Astrocyte (in vitro differentiated cells and primary cell): ENCODE data around the gene TRIM41.

ENCODE experiments used
- EZH2 ChIP-seq: IDR thresholded peaks from 2 replicates; pipeline ENCODE4 v1.6.1; 2012; ENCODE audit warnings: mild to moderate bottlenecking, low read length, inconsistent platforms; ENCODE audit not compliant: insufficient read depth
- TF ChIP-seq, protein P1 (sequence below): IDR thresholded peaks from 2 replicates; pipeline ENCODE4 v1.5.1; 2011; ENCODE audit warnings: low read depth, mild to moderate bottlenecking, inconsistent platforms, low read length, moderate library complexity; ENCODE audit not compliant: insufficient read depth

DNA sequence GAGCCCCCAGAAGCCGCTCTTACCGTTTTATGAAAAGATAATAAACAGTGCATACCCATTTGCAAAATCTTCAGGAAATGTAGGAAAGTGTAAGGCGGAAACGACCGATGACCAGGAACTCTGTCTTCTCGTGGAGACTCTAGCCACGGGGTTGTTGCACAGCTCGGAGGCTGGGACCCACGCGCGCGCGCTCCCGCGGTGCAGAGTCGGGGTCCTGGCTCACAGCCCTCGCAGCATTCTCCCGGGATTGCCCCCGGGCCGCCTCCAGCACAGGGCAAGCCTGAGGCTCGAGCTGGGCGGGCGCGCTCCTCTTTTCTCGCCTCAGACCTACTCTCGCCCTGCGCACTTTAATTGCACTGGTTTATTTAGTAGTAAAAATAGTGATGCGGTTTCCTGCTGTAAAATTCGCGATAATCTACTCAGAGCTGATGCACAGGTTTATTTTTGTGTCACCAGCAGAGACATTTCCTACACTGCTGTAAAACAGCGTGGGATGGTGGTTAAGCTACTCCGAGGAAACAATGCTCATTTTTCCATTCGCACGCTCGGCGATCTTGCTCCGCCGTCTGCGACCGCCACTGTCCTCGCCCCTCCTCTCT lies 33.6 kb upstream of the TRIM41 start:
- TF ChIP-seq, protein P1, sequence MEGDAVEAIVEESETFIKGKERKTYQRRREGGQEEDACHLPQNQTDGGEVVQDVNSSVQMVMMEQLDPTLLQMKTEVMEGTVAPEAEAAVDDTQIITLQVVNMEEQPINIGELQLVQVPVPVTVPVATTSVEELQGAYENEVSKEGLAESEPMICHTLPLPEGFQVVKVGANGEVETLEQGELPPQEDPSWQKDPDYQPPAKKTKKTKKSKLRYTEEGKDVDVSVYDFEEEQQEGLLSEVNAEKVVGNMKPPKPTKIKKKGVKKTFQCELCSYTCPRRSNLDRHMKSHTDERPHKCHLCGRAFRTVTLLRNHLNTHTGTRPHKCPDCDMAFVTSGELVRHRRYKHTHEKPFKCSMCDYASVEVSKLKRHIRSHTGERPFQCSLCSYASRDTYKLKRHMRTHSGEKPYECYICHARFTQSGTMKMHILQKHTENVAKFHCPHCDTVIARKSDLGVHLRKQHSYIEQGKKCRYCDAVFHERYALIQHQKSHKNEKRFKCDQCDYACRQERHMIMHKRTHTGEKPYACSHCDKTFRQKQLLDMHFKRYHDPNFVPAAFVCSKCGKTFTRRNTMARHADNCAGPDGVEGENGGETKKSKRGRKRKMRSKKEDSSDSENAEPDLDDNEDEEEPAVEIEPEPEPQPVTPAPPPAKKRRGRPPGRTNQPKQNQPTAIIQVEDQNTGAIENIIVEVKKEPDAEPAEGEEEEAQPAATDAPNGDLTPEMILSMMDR: no peak
- TF ChIP-seq EZH2: no peak
